H1 (cell line): ENCODE measurements around the gene SORCS3. TPM values are rescaled to one million over a fixed set of nuclear protein-coding genes. Genes with fewer than 3 reads are reported as not detected.

ENCODE experiments used
- SAP30 ChIP-seq: fragments of 300-600 bp; sonication (generic); IDR thresholded peaks from 2 replicates; pipeline ENCODE4 v1.7.1; 2012; ENCODE audit warnings: low read length, moderate library complexity, mild to moderate bottlenecking, inconsistent platforms; ENCODE audit not compliant: insufficient read depth, insufficient replicate concordance
- polyA plus RNA-seq, 7 experiments: library from polyadenylated mRNA; depleted of rRNA in 3 of 7; stranded (reverse) in 5 of 7; unstranded in 2 of 7; fragments of >200 nt in 5 of 7; fragments of 200-250 nt in 2 of 7; gene quantifications; 1 replicate in 5 of 7; 2 replicates in 1 of 7; 4 replicates in 1 of 7; pipeline versions ENCODE4 v1.2.1 to v1.2.3, GENCODE V29; 2011 to 2013; ENCODE audit warnings: missing spikeins in 2 of 7, mixed read lengths in 2 of 7
- total RNA-seq: library from RNA; stranded (reverse); fragmentation: NEBNext Ultra II Directional; extraction: Animal tissue kit (Norgen Biotek cat#: 25700); gene quantifications from 2 replicates; pipeline ENCODE4 v1.2.1, GENCODE V29; 2021

Gene SORCS3
- total and polyA plus RNA-seq, 2 of the 8 experiments (the other 6 are each of a cell fraction or from before 2014, with no cell fraction given) = 0.26 to 0.88 TPM

DNA sequence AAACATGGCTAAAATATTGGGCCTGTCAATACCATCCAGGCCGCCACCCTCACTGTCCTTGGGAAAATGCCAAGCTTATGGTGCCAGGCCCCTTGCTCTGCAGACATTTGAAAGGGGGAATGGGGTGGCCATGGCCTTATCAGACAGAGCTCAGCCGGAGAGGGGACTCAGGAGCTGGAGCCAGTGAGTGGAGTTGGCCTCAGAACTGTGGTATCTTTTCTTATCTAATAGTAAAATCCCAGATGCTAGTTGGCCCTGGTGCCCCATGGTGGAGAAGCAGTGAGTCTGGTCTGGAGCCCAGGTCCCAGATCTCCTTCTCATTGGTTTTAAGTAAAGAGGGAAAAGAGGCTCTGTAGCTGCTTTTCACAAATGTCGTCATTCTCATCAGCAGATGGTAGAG lies 49.6 kb upstream of the SORCS3 start (continued):
- no peak for TF ChIP-seq SAP30
